H9 (cell line): ENCODE results near the gene STT3B. TPM values are rescaled to one million over a fixed set of nuclear protein-coding genes. Genes with fewer than 3 reads are reported as not detected.

Experiments
- DNase-seq: peaks from one replicate; pipeline ENCODE4 v3.0.0-alpha.2; 2017
- H2AFZ ChIP-seq: one replicate; pipeline ENCODE4 v1.6.1; 2013; ENCODE audit warnings: mild to moderate bottlenecking, low read length, control low read depth, moderate library complexity
- H2AK5ac ChIP-seq: 2 replicates; pipeline ENCODE4 v1.6.1; 2013; ENCODE audit warnings: low read length, control low read depth, mixed read lengths; ENCODE audit not compliant: insufficient read length
- H2BK120ac ChIP-seq: one replicate; pipeline ENCODE4 v1.6.1; 2013; ENCODE audit warnings: low read depth, mild to moderate bottlenecking, low read length, control low read depth, inconsistent platforms; ENCODE audit not compliant: poor library complexity, severe bottlenecking
- H2BK12ac ChIP-seq: 2 replicates; pipeline ENCODE4 v1.6.1; 2013; ENCODE audit warnings: low read length, control low read depth, mixed read lengths, low read depth; ENCODE audit not compliant: insufficient read length
- H2BK15ac ChIP-seq: 2 replicates; pipeline ENCODE4 v1.6.1; 2013; ENCODE audit warnings: low read depth, low read length, control low read depth
- H2BK20ac ChIP-seq: one replicate; pipeline ENCODE4 v1.6.1; 2013; ENCODE audit warnings: low read depth, mild to moderate bottlenecking, low read length, control low read depth, inconsistent platforms; ENCODE audit not compliant: poor library complexity, severe bottlenecking
- H2BK5ac ChIP-seq: 2 replicates; pipeline ENCODE4 v1.6.1; 2013; ENCODE audit warnings: low read length, control low read depth, mixed read lengths; ENCODE audit not compliant: insufficient read length
- H3K14ac ChIP-seq: 2 replicates; pipeline ENCODE4 v1.6.1; 2013; ENCODE audit warnings: low read length, control low read depth; ENCODE audit not compliant: insufficient read depth
- H3K18ac ChIP-seq: 2 replicates; pipeline ENCODE4 v1.6.1; 2013; ENCODE audit warnings: low read depth, mild to moderate bottlenecking, mixed read lengths, low read length, control low read depth; ENCODE audit not compliant: insufficient read length
- H3K23ac ChIP-seq: 2 replicates; pipeline ENCODE4 v1.6.1; 2013; ENCODE audit warnings: low read length, control low read depth, mixed read lengths, low read depth; ENCODE audit not compliant: insufficient read length
- H3K23me2 ChIP-seq: 2 replicates; pipeline ENCODE4 v1.6.1; 2013; ENCODE audit warnings: low read depth, mild to moderate bottlenecking, mixed read lengths, low read length, control low read depth; ENCODE audit not compliant: insufficient read length, poor library complexity, severe bottlenecking
- H3K27ac ChIP-seq: 2 replicates; pipeline ENCODE4 v1.5.1; 2013; ENCODE audit warnings: low read length, control low read depth, mixed read lengths, low read depth; ENCODE audit not compliant: insufficient read length
- H3K27me3 ChIP-seq: 2 replicates; pipeline ENCODE4 v1.6.1; 2013; ENCODE audit warnings: low read length, control low read depth, inconsistent platforms; ENCODE audit not compliant: insufficient read depth
- H3K4ac ChIP-seq: 2 replicates; pipeline ENCODE4 v1.6.1; 2013; ENCODE audit warnings: low read depth, mild to moderate bottlenecking, control low read depth, inconsistent platforms, low read length, moderate library complexity
- H3K4me1 ChIP-seq: 2 replicates; pipeline ENCODE4 v1.6.1; 2013; ENCODE audit warnings: low read length, control low read depth, inconsistent platforms; ENCODE audit not compliant: insufficient read depth
- H3K4me2 ChIP-seq: 2 replicates; pipeline ENCODE4 v1.6.1; 2013; ENCODE audit warnings: low read length, control low read depth, mixed read lengths; ENCODE audit not compliant: insufficient read length, insufficient read depth
- H3K56ac ChIP-seq: 2 replicates; pipeline ENCODE4 v1.6.1; 2013; ENCODE audit warnings: low read depth, mild to moderate bottlenecking, mixed read lengths, low read length, control low read depth; ENCODE audit not compliant: insufficient read length
- H3K79me1 ChIP-seq: 2 replicates; pipeline ENCODE4 v1.6.1; 2013; ENCODE audit warnings: low read depth, mild to moderate bottlenecking, moderate library complexity, low read length, control low read depth, inconsistent platforms; ENCODE audit not compliant: insufficient read depth, poor library complexity, severe bottlenecking
- H3K79me2 ChIP-seq: 2 replicates; pipeline ENCODE4 v1.6.1; 2013; ENCODE audit warnings: low read length, control low read depth, inconsistent platforms; ENCODE audit not compliant: insufficient read depth
- H3K9ac ChIP-seq: 2 replicates; pipeline ENCODE4 v1.6.1; 2013; ENCODE audit warnings: low read length, control low read depth, mixed read lengths; ENCODE audit not compliant: insufficient read length; ENCODE audit errors: extremely low read depth
- H3K9me3 ChIP-seq: one replicate; pipeline ENCODE4 v1.6.1; 2013; ENCODE audit warnings: low read depth, low read length, inconsistent platforms; ENCODE audit not compliant: control insufficient read depth
- H3T11ph ChIP-seq: one replicate; pipeline ENCODE4 v1.6.1; 2013; ENCODE audit warnings: mild to moderate bottlenecking, low read length, control low read depth, inconsistent platforms
- H4K20me1 ChIP-seq: one replicate; pipeline ENCODE4 v1.6.1; 2013; ENCODE audit not compliant: control insufficient read depth, insufficient read length, insufficient read depth
- H4K5ac ChIP-seq: 2 replicates; pipeline ENCODE4 v1.6.1; 2013; ENCODE audit warnings: low read depth, mild to moderate bottlenecking, mixed read lengths, low read length, control low read depth; ENCODE audit not compliant: insufficient read length
- H4K8ac ChIP-seq: replicated peaks from 2 replicates; pipeline ENCODE4 v1.6.1; 2013; ENCODE audit warnings: low read length, control low read depth, mixed read lengths, low read depth; ENCODE audit not compliant: insufficient read length
- H4K91ac ChIP-seq: 2 replicates; pipeline ENCODE4 v1.6.1; 2013; ENCODE audit warnings: low read depth, mild to moderate bottlenecking, moderate library complexity, mixed read lengths, low read length, control low read depth; ENCODE audit not compliant: insufficient read length
- H3K27ac Mint-ChIP-seq, 3 experiments: 2 replicates in 2 of 3; 3 replicates in 1 of 3; pipeline ENCODE4 v1.8.0; 2020 to 2021; ENCODE audit warnings: mixed read lengths in 3 of 3, mild to moderate bottlenecking in 1 of 3, moderate library complexity in 1 of 3
- H3K27me3 Mint-ChIP-seq: 2 replicates; pipeline ENCODE4 v1.8.0; 2021; ENCODE audit warnings: low read depth, mild to moderate bottlenecking, moderate library complexity, mixed read lengths
- H3K36me3 Mint-ChIP-seq, 3 experiments: 2 replicates in 2 of 3; 3 replicates in 1 of 3; pipeline ENCODE4 v1.8.0; 2020 to 2021; ENCODE audit warnings: low read depth in 3 of 3, mixed read lengths in 3 of 3; ENCODE audit not compliant: insufficient read depth in 1 of 3
- H3K4me1 Mint-ChIP-seq, 2 experiments: 2 replicates each; pipeline ENCODE4 v1.8.0; 2020; ENCODE audit warnings: mixed read lengths in 2 of 2
- H3K4me3 Mint-ChIP-seq, 2 experiments: 2 replicates in 1 of 2; 3 replicates in 1 of 2; pipeline ENCODE4 v1.8.0; 2020 to 2021; ENCODE audit warnings: mild to moderate bottlenecking in 2 of 2, mixed read lengths in 2 of 2, moderate library complexity in 1 of 2
- H3K9me3 Mint-ChIP-seq, 2 experiments: 2 replicates in 1 of 2; 3 replicates in 1 of 2; pipeline ENCODE4 v1.8.0; 2020; ENCODE audit warnings: mild to moderate bottlenecking in 2 of 2, mixed read lengths in 2 of 2, moderate library complexity in 1 of 2
- CTCF ChIP-seq: fragments of 200-600 bp; sonication (generic); conservative IDR thresholded peaks from 3 replicates; pipeline ENCODE4 v1.8.0; 2021; ENCODE audit warnings: antibody characterized with exemption, mild to moderate bottlenecking
- WGBS: extraction: QIAGEN DNeasy Blood & Tissue Kit; methylation state at CpG from one replicate; pipeline ENCODE4 v1.1.7; 2013; ENCODE audit warnings: missing lambda C conversion rate, low lambda C conversion rate, mixed read lengths; ENCODE audit not compliant: insufficient read length; ENCODE audit errors: extremely low coverage; 5-methylcytosine and 5-hydroxymethylcytosine counted together
- total RNA-seq: library from RNA; stranded (reverse); gene quantifications from 2 replicates; pipeline ENCODE4 v1.2.1, GENCODE V29; 2021

Gene STT3B
- total RNA-seq, 1 experiment from 2014 or later = 79.9 TPM

- no peak overlapping the region for H3K14ac ChIP-seq
- no peak overlapping the region for H3K18ac ChIP-seq
- no peaks in the 10 kb centered on the region for H3K4me1 ChIP-seq
- H3K27me3 Mint-ChIP-seq = no peaks in the 10 kb centered on the region
- no peak overlapping the region for H4K91ac ChIP-seq
- TF ChIP-seq CTCF = no peak
- no peak overlapping the region for H4K5ac ChIP-seq
- H3K27ac ChIP-seq = no peak overlapping the region
- H2AK5ac ChIP-seq = no peak overlapping the region
- no CpG with 5 or more reads among the region's 1 CpG for WGBS
- no peak overlapping the region for H4K8ac ChIP-seq
- H4K20me1 ChIP-seq = no peaks in the 10 kb centered on the region
- no peak overlapping the region for H2BK20ac ChIP-seq
- H3K36me3 Mint-ChIP-seq = peaks cover 4 to 26% (median 26%) of the 10 kb centered on the region in 3 experiments; a peak in 6 of 7 replicates
- no peak overlapping the region for H2AFZ ChIP-seq
- no peak overlapping the region for H2BK15ac ChIP-seq
- no peak overlapping the region for H3T11ph ChIP-seq
- H2BK5ac ChIP-seq = no peak overlapping the region
- no peaks in the 10 kb centered on the region for H3K9me3 ChIP-seq
- no peaks in the 10 kb centered on the region for H3K79me2 ChIP-seq
- H2BK120ac ChIP-seq = no peak overlapping the region
- no peak overlapping the region for H3K9ac ChIP-seq
- H3K4ac ChIP-seq = no peak overlapping the region
- no peaks in the 10 kb centered on the region for H3K27me3 ChIP-seq
- no peak overlapping the region for H3K56ac ChIP-seq
- no peak overlapping the region for H3K4me3 Mint-ChIP-seq
- no peak overlapping the region for H3K23ac ChIP-seq
- no peak overlapping the region for H3K4me2 ChIP-seq
- H3K79me1 ChIP-seq = no peaks in the 10 kb centered on the region
- no peak for DNase-seq
- no peaks in the 10 kb centered on the region for H3K23me2 ChIP-seq
- H2BK12ac ChIP-seq = no peak overlapping the region
- peak overlapping the region in 1 of 3 experiments; percentile 63; a peak in 1 of 7 replicates for H3K27ac Mint-ChIP-seq
- H3K4me1 Mint-ChIP-seq = no peaks in the 10 kb centered on the region
- H3K9me3 Mint-ChIP-seq = no peaks in the 10 kb centered on the region
Measured at GRCh38 chr3:31635545-31635944, 102.8 kb downstream of the STT3B start.
